Measurements from ENCODE around the gene CAPN5. TPM values are rescaled to one million over a fixed set of nuclear protein-coding genes. Genes with fewer than 3 reads are reported as not detected.

The CAPN5 gene
- total and polyA plus RNA-seq, 7 donors = 0.59 to 1.8 (median 0.88) TPM

DNA sequence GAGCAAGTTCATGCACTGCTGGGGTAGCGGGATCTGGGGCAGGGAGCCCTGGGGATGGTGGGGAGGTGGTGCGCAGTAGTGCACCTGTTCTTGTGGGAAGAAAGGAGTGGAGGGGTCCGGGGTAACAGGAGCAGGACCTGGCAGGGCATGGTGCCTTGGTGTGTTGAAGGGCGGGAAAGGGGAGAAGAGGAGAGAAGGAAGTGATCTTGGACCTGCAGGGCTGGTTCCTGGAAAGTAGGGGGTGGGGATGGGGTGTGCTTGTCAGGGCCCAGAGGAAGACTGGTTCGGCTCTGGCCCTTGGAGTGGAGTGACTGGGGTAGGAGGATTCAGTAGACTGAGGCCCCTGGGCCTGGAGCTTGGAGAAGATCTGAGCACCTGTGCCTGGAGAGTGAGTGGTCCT lies 10.9 kb upstream of the CAPN5 start:
- intact Hi-C loops (cut with DNase I) = no loop called here
- Histone ChIP-seq H3K9me3 (peaks cover 6% of the 10 kb centered on the region), H3K27me3 (ENCODE audit: insufficient read depth in 3 of 3, low read length in 2 of 3) (peaks cover 0 to 4% (median 0%) of the 10 kb centered on the region in 3 donors), H3K36me3 (ENCODE audit: insufficient read depth in 1 of 2, low read depth in 1 of 2) (no peaks in the 10 kb centered on the region), H3K4me3 (no peak overlapping the region), H3K27ac (no peak overlapping the region), H3K4me1 (no peaks in the 10 kb centered on the region)
- 90 to 96% (median 92%) methylated on average over 5 of the region's 5 CpGs for WGBS, 3 donors
- ATAC-seq (no peak), DNase-seq (no peak)
- TF ChIP-seq, protein P1, sequence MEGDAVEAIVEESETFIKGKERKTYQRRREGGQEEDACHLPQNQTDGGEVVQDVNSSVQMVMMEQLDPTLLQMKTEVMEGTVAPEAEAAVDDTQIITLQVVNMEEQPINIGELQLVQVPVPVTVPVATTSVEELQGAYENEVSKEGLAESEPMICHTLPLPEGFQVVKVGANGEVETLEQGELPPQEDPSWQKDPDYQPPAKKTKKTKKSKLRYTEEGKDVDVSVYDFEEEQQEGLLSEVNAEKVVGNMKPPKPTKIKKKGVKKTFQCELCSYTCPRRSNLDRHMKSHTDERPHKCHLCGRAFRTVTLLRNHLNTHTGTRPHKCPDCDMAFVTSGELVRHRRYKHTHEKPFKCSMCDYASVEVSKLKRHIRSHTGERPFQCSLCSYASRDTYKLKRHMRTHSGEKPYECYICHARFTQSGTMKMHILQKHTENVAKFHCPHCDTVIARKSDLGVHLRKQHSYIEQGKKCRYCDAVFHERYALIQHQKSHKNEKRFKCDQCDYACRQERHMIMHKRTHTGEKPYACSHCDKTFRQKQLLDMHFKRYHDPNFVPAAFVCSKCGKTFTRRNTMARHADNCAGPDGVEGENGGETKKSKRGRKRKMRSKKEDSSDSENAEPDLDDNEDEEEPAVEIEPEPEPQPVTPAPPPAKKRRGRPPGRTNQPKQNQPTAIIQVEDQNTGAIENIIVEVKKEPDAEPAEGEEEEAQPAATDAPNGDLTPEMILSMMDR (IDR thresholded peaks at IDR 0.05) = no peak

DNA sequence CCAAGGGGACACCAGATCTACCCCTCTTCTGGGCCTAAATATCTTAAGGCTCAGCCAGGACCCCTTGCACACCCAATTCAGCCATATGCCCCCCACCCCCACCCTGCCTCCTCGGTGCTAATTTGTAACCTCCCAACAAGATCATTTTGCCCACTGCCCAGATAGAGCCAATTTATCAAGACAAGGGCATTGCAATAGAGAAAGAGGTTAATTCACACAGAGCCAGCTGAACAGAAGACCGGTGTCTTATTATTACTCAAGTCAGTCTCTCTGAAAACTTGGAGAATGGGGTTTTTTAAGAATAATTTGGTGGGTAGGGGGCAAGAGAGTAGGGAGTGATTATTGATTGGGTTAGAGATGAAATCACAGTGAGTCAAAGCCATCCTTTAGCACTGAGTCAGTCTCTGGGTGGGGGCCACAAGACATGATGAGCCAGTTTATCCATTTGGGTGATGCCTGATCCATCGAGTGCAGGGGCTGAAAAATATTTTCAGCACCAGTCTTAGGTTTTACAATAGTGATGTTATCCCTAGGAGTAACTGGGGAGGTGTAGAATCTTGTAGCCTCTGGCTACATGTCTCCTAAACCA lies 9.9 kb upstream of the CAPN5 start:
- DNase-seq (no peak), ATAC-seq (no peak)
- Histone ChIP-seq H3K36me3 (ENCODE audit: insufficient read depth in 1 of 2, low read depth in 1 of 2) (no peaks in the 10 kb centered on the region), H3K9me3 (peaks cover 6% of the 10 kb centered on the region), H3K4me1 (no peaks in the 10 kb centered on the region), H3K27ac (no peak overlapping the region), H3K4me3 (no peak overlapping the region), H3K27me3 (ENCODE audit: insufficient read depth in 3 of 3, low read length in 2 of 3) (peaks cover 0 to 4% (median 0%) of the 10 kb centered on the region in 3 donors)
- TF ChIP-seq, protein P1 (IDR thresholded peaks at IDR 0.05) = no peak
- intact Hi-C loops (cut with DNase I) = no loop called here
- WGBS, 3 donors = 84 to 85% (median 85%) methylated on average over 3 of the region's 3 CpGs

DNA sequence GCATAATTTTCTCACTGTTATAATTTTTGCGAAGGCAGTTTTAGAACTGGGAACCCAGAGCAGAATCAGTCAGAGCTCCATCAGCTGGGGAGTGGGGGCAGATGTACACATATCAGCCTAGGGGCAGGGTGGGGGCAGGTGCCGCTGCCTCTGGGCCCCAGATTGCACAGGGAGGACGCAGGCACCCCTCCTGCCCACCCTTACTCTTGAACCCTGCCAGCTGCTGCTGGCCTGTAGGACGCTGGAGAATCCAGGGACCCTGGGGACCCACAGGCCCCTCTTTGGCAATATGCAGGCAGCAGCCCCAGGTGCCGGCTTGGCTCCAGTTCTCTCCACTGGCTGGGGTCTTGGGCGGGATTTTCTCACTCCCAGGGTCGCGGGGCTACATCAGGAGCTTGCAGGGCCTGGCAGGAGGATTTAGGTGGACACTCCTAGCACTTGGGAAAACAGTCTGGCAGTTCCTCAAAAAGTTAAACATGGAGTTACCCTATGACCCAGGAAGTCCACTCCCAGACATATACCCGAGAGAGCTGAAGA lies 8.8 kb upstream of the CAPN5 start:
- H3K27ac ChIP-seq = no peak overlapping the region
- ATAC-seq (no peak), DNase-seq (no peak)
- H3K36me3 ChIP-seq (ENCODE audit: insufficient read depth in 1 of 2, low read depth in 1 of 2) = no peaks in the 10 kb centered on the region
- intact Hi-C loops (cut with DNase I) = no loop called here
- H3K4me1 ChIP-seq = no peaks in the 10 kb centered on the region
- peaks cover 6% of the 10 kb centered on the region for H3K9me3 ChIP-seq
- H3K27me3 ChIP-seq (ENCODE audit: insufficient read depth in 3 of 3, low read length in 2 of 3) = peaks cover 0 to 4% (median 0%) of the 10 kb centered on the region in 3 donors
- TF ChIP-seq, protein P1 (IDR thresholded peaks at IDR 0.05) = no peak
- no peak overlapping the region for H3K4me3 ChIP-seq
- 58 to 62% (median 60%) methylated on average over 9 of the region's 9 CpGs for WGBS, 3 donors

DNA sequence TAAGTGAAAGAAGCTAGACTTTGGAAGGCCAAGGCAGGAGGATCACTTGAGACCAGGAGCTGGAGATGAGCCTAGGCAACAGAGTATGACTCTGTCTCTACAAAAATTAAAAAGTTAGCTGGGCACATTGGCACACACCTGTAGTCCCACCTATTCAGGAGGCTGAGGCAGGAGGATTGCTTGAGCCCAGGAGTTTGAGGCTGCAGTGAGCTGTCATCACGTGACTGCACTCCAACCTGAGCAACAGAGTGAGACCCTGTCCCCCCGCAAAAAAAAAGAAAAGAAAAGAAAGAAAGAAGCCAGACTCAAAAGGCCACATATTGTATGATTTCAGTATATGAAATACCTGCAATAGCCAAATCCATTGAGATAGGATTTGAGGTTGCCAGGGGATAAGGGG lies 7.9 kb upstream of the CAPN5 start:
- no peaks in the 10 kb centered on the region for H3K4me1 ChIP-seq
- intact Hi-C loops (cut with DNase I) = no loop called here
- H3K27ac ChIP-seq = no peak overlapping the region
- H3K27me3 ChIP-seq (ENCODE audit: insufficient read depth in 3 of 3, low read length in 2 of 3) = peaks cover 0 to 4% (median 0%) of the 10 kb centered on the region in 3 donors
- H3K9me3 ChIP-seq = peaks cover 6% of the 10 kb centered on the region
- WGBS, 3 donors = 84 to 93% (median 86%) methylated on average over 2 of the region's 2 CpGs
- H3K4me3 ChIP-seq = no peak overlapping the region
- no peak for ATAC-seq
- TF ChIP-seq, protein P1 (IDR thresholded peaks at IDR 0.05) = no peak
- no peak for DNase-seq
- no peaks in the 10 kb centered on the region for H3K36me3 ChIP-seq (ENCODE audit: insufficient read depth in 1 of 2, low read depth in 1 of 2)

DNA sequence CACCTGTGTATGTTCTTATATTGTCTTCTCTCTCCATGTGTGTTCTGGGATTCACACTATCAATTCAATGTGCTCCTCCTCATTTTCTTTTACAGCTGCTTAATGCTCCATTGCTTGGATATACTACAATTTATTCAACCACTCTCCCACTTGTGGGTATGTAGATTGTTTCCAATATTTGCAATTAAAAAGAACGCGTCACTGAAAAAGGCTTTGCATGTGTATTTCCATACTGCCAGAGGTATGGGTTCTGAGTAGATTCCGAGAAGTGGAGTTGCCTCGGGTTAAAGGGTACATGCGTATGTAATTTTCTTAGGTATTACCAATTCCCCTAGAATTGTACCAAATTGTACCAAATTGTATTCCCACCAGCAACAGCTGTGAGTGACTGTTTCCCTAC lies 7.0 kb upstream of the CAPN5 start:
- Histone ChIP-seq H3K9me3 (peaks cover 6% of the 10 kb centered on the region), H3K36me3 (ENCODE audit: insufficient read depth in 1 of 2, low read depth in 1 of 2) (no peaks in the 10 kb centered on the region), H3K4me3 (no peak overlapping the region), H3K27ac (no peak overlapping the region), H3K27me3 (ENCODE audit: insufficient read depth in 3 of 3, low read length in 2 of 3) (peaks cover 0 to 4% (median 0%) of the 10 kb centered on the region in 3 donors), H3K4me1 (no peaks in the 10 kb centered on the region)
- ATAC-seq (no peak), DNase-seq (no peak)
- intact Hi-C loops (cut with DNase I) = no loop called here
- 88 to 89% (median 88%) methylated on average over 5 of the region's 5 CpGs for WGBS, 3 donors
- TF ChIP-seq, protein P1 (IDR thresholded peaks at IDR 0.05) = no peak
